B cell (primary cell): Measurements from ENCODE around the gene ASTN2.

Source experiments
- EZH2 ChIP-seq: IDR thresholded peaks from 2 replicates; pipeline ENCODE4 v1.6.1; 2012; ENCODE audit warnings: borderline replicate concordance, low read depth, mild to moderate bottlenecking, moderate library complexity, low read length; ENCODE audit not compliant: insufficient read depth, poor library complexity, severe bottlenecking
- TF ChIP-seq, protein P1 (sequence below): fragments of 200-600 bp; IDR thresholded peaks from one replicate; pipeline ENCODE4 v1.8.0; 2022; ENCODE audit warnings: antibody characterized with exemption, mild to moderate bottlenecking

- TF ChIP-seq, protein P1, sequence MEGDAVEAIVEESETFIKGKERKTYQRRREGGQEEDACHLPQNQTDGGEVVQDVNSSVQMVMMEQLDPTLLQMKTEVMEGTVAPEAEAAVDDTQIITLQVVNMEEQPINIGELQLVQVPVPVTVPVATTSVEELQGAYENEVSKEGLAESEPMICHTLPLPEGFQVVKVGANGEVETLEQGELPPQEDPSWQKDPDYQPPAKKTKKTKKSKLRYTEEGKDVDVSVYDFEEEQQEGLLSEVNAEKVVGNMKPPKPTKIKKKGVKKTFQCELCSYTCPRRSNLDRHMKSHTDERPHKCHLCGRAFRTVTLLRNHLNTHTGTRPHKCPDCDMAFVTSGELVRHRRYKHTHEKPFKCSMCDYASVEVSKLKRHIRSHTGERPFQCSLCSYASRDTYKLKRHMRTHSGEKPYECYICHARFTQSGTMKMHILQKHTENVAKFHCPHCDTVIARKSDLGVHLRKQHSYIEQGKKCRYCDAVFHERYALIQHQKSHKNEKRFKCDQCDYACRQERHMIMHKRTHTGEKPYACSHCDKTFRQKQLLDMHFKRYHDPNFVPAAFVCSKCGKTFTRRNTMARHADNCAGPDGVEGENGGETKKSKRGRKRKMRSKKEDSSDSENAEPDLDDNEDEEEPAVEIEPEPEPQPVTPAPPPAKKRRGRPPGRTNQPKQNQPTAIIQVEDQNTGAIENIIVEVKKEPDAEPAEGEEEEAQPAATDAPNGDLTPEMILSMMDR: no peak
- no peak for TF ChIP-seq EZH2
These were observed 786.1 kb downstream of the ASTN2 start for GRCh38 chr9:116628716-116629115.
